Fibroblast of lung (primary cell): ENCODE results near the gene MC5R.

Experiments
- CTCF ChIP-seq, 2 donors: IDR thresholded peaks in 1 of 2; conservative IDR thresholded peaks in 1 of 2; 1 replicate in 1 of 2; 2 replicates in 1 of 2; pipeline ENCODE4 v1.5.1; 2011 to 2012; ENCODE audit warnings: low read length in 2 of 2, control low read depth in 1 of 2, inconsistent platforms in 1 of 2, low read depth in 1 of 2, mild to moderate bottlenecking in 1 of 2
- EZH2 ChIP-seq: IDR thresholded peaks from 2 replicates; pipeline ENCODE4 v1.5.1; 2012; ENCODE audit warnings: low read length, control low read depth, mild to moderate bottlenecking; ENCODE audit errors: missing control alignments

- TF ChIP-seq CTCF (conservative IDR thresholded peaks at IDR 0.05 in 1 of 2, IDR thresholded peaks at IDR 0.05 in 1 of 2; ENCODE audit: low read depth in 1 of 2, low read length in 2 of 2) = no peak
- no peak for TF ChIP-seq EZH2
These were observed 25.8 kb downstream of the MC5R start for GRCh38 chr18:13849791-13850190.
